Left lung (tissue), 14 donors: ENCODE data around the gene PCDHB3. TPM values are rescaled to one million over a fixed set of nuclear protein-coding genes. Genes with fewer than 3 reads are reported as not detected.

Experiments used
- ATAC-seq: fragments of 200-7000 bp; cut with Tn5 transposase; one replicate; pipeline ENCODE4 v1.9.1; 2020; ENCODE audit warnings: moderate library complexity
- DNase-seq, 4 donors: peaks; one replicate each; pipeline ENCODE4 v3.0.0-alpha.2; 2013 to 2020
- H3K27ac ChIP-seq, 2 donors: fragments of 200-600 bp; sonication (generic) in 1 of 2; one replicate each; pipeline versions ENCODE4 v1.5.0 to v1.8.0; 2020 to 2021
- H3K27me3 ChIP-seq, 2 donors: fragments of 200-600 bp; sonication (generic) in 1 of 2; one replicate each; pipeline versions ENCODE4 v1.5.0 to v1.8.0; 2020 to 2021
- H3K36me3 ChIP-seq, 2 donors: fragments of 200-600 bp; sonication (generic) in 1 of 2; one replicate each; pipeline versions ENCODE4 v1.5.0 to v1.8.0; 2020 to 2021
- H3K4me1 ChIP-seq, 2 donors: fragments of 200-600 bp; one replicate each; pipeline ENCODE4 v1.8.0; 2021
- H3K4me3 ChIP-seq, 2 donors: fragments of 200-600 bp; sonication (generic) in 1 of 2; one replicate each; pipeline versions ENCODE4 v1.5.0 to v1.8.0; 2020 to 2021; ENCODE audit warnings: mild to moderate bottlenecking in 1 of 2
- H3K9me3 ChIP-seq, 2 donors: fragments of 200-600 bp; sonication (generic) in 1 of 2; one replicate each; pipeline versions ENCODE4 v1.5.0 to v1.8.0; 2020 to 2021
- CTCF ChIP-seq, 2 donors: fragments of 200-600 bp; sonication (generic) in 1 of 2; IDR thresholded peaks; one replicate each; pipeline versions ENCODE4 v1.5.0 to v1.8.0; 2021; ENCODE audit warnings: antibody characterized with exemption in 2 of 2
- intact Hi-C, 2 donors: fragments of 100-400 bp; cut with DNase I; formaldehyde crosslinking; loops; one replicate each; pipeline versions ENCODE4 v1.11.2 to v1.14.2; 2022
- long read RNA-seq, 12 donors: library from polyadenylated mRNA in 2 of 12; unstranded in 2 of 12; transcript quantifications; one replicate each; pipeline ENCODE4 v2.0.0 and lab custom pipeline, GENCODE V29; 2019 to 2026
- polyA plus RNA-seq, 6 donors: library from polyadenylated mRNA; unstranded; fragments of 120-200 nt; gene quantifications; one replicate each; pipeline ENCODE4 v1.2.1, GENCODE V29; 2013; ENCODE audit not compliant: insufficient read length in 6 of 6
- total RNA-seq, 2 donors: library from RNA; stranded (reverse); fragmentation: NEBNext Ultra II Directional; extraction: Animal tissue kit (Norgen Biotek cat#: 25700); gene quantifications; one replicate each; pipeline ENCODE4 v1.2.1, GENCODE V29; 2021
- donor health status: DM: no; HTN: yes; CAD: no.
- donor health status: DM: no; HTN: no; CAD: no.

Gene PCDHB3
- total RNA-seq (1 to 10 TPM; 2.0 to 3.9 TPM), polyA plus RNA-seq (1 to 10 TPM; 2.2 to 4.1 (median 3.2) TPM)
- long read RNA-seq, donor 1, partial matches to known transcripts: 0 of 1 reads
- long read RNA-seq, donor 1, other reads (novel, unspliced or antisense): 0 of 1 reads
- long read RNA-seq, donor 2, partial matches to known transcripts: 0 of 4 reads
- long read RNA-seq, donor 2, other reads (novel, unspliced or antisense): 0 of 4 reads
- long read RNA-seq, donor 3, partial matches to known transcripts: 0 of 1 reads
- long read RNA-seq, donor 3, other reads (novel, unspliced or antisense): 0 of 1 reads
- long read RNA-seq, donor 4: 0 reads
- long read RNA-seq, donor 5, partial matches to known transcripts: 0 of 1 reads
- long read RNA-seq, donor 5, other reads (novel, unspliced or antisense): 0 of 1 reads
- long read RNA-seq, donor 6: 0 reads
- long read RNA-seq, donor 7: 0 reads
- long read RNA-seq, donor 8, partial matches to known transcripts: 0 of 4 reads
- long read RNA-seq, donor 8, other reads (novel, unspliced or antisense): 0 of 4 reads
- long read RNA-seq, donor 9: 0 reads
- long read RNA-seq, donor 10: 0 reads
- long read RNA-seq, donor 11, transcript PCDHB3-201 (1 exons, 3,355 nt): major isoform, 8 of 8 reads
- long read RNA-seq, donor 11, partial matches to known transcripts: 0 of 8 reads
- long read RNA-seq, donor 11, other reads (novel, unspliced or antisense): 0 of 8 reads
- long read RNA-seq, donor 12, partial matches to known transcripts: 0 of 1 reads
- long read RNA-seq, donor 12, other reads (novel, unspliced or antisense): 0 of 1 reads

GRCh38 chr5:141100243-141100805 lies at the start of gene PCDHB3:
Gene PCDHB3, plus strand, starts transcription at chr5:141100473. Its CDS starts 177 bp downstream, at chr5:141100650.
- DNase-seq (peak in 1 of 4 donors; percentile 31), ATAC-seq (peak; percentile 41)
- intact Hi-C loops: no loop called here
- no peak for TF ChIP-seq CTCF (IDR thresholded peaks at IDR 0.05)
- H3K27me3 ChIP-seq: peaks cover 0 to 45% of the 10 kb centered on the region in 2 donors
- H3K36me3 ChIP-seq: no peaks in the 10 kb centered on the region
- peaks cover 0 to 47% of the 10 kb centered on the region in 2 donors for H3K9me3 ChIP-seq
- peak within 1 kb of the TSS in 1 of 2 donors; percentile 8 for H3K4me3 ChIP-seq
- no peak within 1 kb of the TSS for H3K27ac ChIP-seq
- H3K4me1 ChIP-seq: no peaks in the 10 kb centered on the region

GRCh38 chr5:141050622-141051520 lies 49.4 kb upstream of the PCDHB3 start, which contains the start of gene PCDHB1:
Gene PCDHB1, plus strand, starts transcription at chr5:141051374. Its CDS starts 97 bp downstream, at chr5:141051471.
- H3K4me1 ChIP-seq: no peaks in the 10 kb centered on the region
- TF ChIP-seq CTCF (IDR thresholded peaks at IDR 0.05): no peak
- H3K27me3 ChIP-seq: peaks cover 0 to 58% of the 10 kb centered on the region in 2 donors
- peaks cover 0 to 3% of the 10 kb centered on the region in 2 donors for H3K9me3 ChIP-seq
- intact Hi-C loops: no loop called here
- H3K27ac ChIP-seq: no peak within 1 kb of the TSS
- DNase-seq: peak in 1 of 4 donors; percentile 5
- peak within 1 kb of the TSS; percentile 32 to 41 for H3K4me3 ChIP-seq
- H3K36me3 ChIP-seq: no peaks in the 10 kb centered on the region
- peak; percentile 87 for ATAC-seq

GRCh38 chr5:141051521-141051866 lies 48.8 kb upstream of the PCDHB3 start:
- H3K36me3 ChIP-seq: no peaks in the 10 kb centered on the region
- H3K9me3 ChIP-seq: peaks cover 0 to 3% of the 10 kb centered on the region in 2 donors
- DNase-seq: peak in 1 of 4 donors; percentile 76
- TF ChIP-seq CTCF (IDR thresholded peaks at IDR 0.05): no peak
- no peaks in the 10 kb centered on the region for H3K4me1 ChIP-seq
- intact Hi-C loops: no loop called here
- peak overlapping the region; percentile 32 to 41 for H3K4me3 ChIP-seq
- H3K27ac ChIP-seq: no peak overlapping the region
- peaks cover 0 to 55% of the 10 kb centered on the region in 2 donors for H3K27me3 ChIP-seq
- peak; percentile 58 for ATAC-seq

GRCh38 chr5:141077826-141078225 lies 22.4 kb upstream of the PCDHB3 start:
- Histone ChIP-seq H3K27me3 (peaks cover 0 to 37% of the 10 kb centered on the region in 2 donors), H3K27ac (no peak overlapping the region), H3K4me1 (no peaks in the 10 kb centered on the region), H3K36me3 (no peaks in the 10 kb centered on the region), H3K9me3 (peaks cover 0 to 20% of the 10 kb centered on the region in 2 donors), H3K4me3 (no peak overlapping the region)
- ATAC-seq: no peak
- intact Hi-C loops: no loop called here
- DNase-seq: no peak
- no peak for TF ChIP-seq CTCF (IDR thresholded peaks at IDR 0.05)
